Measurements from ENCODE around the gene TRMO. TPM values are rescaled to one million over a fixed set of nuclear protein-coding genes. Genes with fewer than 3 reads are reported as not detected.

Gene TRMO
- total and polyA plus RNA-seq, 9 of the 15 experiments (the other 6 are each of a cell fraction or from before 2014, with no cell fraction given): 5.6 to 22.4 (median 16.2) TPM

GRCh38 chr9:97944612-97945011 lies 22.3 kb upstream of the TRMO start (continued):
- 0 out of 2 replicates have a peak, but pooled peaks have one; percentile 16 for TF ChIP-seq FOXM1 (IDR thresholded peaks at IDR 0.05; ENCODE audit: low read depth)
- TF ChIP-seq FOXM1 (CRISPR knock-in tag; IDR thresholded peaks at IDR 0.05; ENCODE audit: low read depth): no peak
- TF ChIP-seq DPF2 (IDR thresholded peaks at IDR 0.05): peak; percentile 80
- no peak for TF ChIP-seq ZNF644 (tag; IDR thresholded peaks at IDR 0.05; ENCODE audit: low read depth)
- peak; percentile 32; the same call in 1 of the 2 replicates for TF ChIP-seq TCF7L2 (IDR thresholded peaks at IDR 0.05; ENCODE audit: low read depth, low read length)
- peak; percentile 31; the same call in 1 of the 2 replicates for TF ChIP-seq HDAC2 (IDR thresholded peaks at IDR 0.05)
- TF ChIP-seq ZNF175 (CRISPR knock-in tag; IDR thresholded peaks at IDR 0.05; ENCODE audit: low read depth): no peak
- peak in 1 of 2 experiments; percentile 29; a peak in 1 of 4 replicates for TF ChIP-seq ARNT (IDR thresholded peaks at IDR 0.05)
- TF ChIP-seq TRIM24 (IDR thresholded peaks at IDR 0.05): 0 out of 4 replicates have a peak, but pooled peaks of 1 of the 2 experiments have one; percentile 31
- TF ChIP-seq TCF7 (IDR thresholded peaks at IDR 0.05; ENCODE audit: borderline replicate concordance): peak; percentile 89
- TF ChIP-seq ATF3 (IDR thresholded peaks at IDR 0.05): peak; percentile 55
- TF ChIP-seq ATF3 (CRISPR knock-in tag; conservative IDR thresholded peaks at IDR 0.05): no peak
- TF ChIP-seq STAT5B (CRISPR knock-in tag; IDR thresholded peaks at IDR 0.05): no peak
- TF ChIP-seq CREB1 (IDR thresholded peaks at IDR 0.05): 0 out of 2 replicates have a peak, but pooled peaks have one; percentile 22
- TF ChIP-seq CREB1 (CRISPR knock-in tag; IDR thresholded peaks at IDR 0.05): 0 out of 2 replicates have a peak, but pooled peaks have one; percentile 27
- peak in 1 of 3 experiments; percentile 18; a peak in 1 of 6 replicates for TF ChIP-seq ZBTB11 (CRISPR knock-in tag; IDR thresholded peaks at IDR 0.05)
- TF ChIP-seq TBL1XR1 (IDR thresholded peaks at IDR 0.05; ENCODE audit: low read length in 2 of 2): no peak
- no peak for TF ChIP-seq FOXA1 (IDR thresholded peaks at IDR 0.05; ENCODE audit: borderline replicate concordance)
- peak; percentile 71 for TF ChIP-seq MEIS2 (IDR thresholded peaks at IDR 0.05; ENCODE audit: partially characterized antibody)
